HG03060 (cell line): ENCODE measurements around the gene CHN2.
"Not testable (repeated sequence)": the region's sequence is repeated elsewhere in the genome, so short reads cannot be mapped to it uniquely, and the experiment has no call there.

ENCODE experiments used
- ATAC-seq: cut with Tn5 transposase; IDR thresholded peaks from one replicate; pipeline ENCODE4 v1.9.1; 2021; ENCODE audit warnings: low read depth, moderate number of reproducible peaks; ENCODE audit not compliant: unreplicated experiment

Gene CHN2

GRCh38 chr7:29185613-29186012, 9.0 kb upstream of the CHN2 start:
- no peak for ATAC-seq

GRCh38 chr7:29189743-29190201, 4.8 kb upstream of the CHN2 start:
- no peak for ATAC-seq

- no peak for ATAC-seq
These were observed 4.1 kb upstream of the CHN2 start for GRCh38 chr7:29190349-29191045.

- ATAC-seq = no peak
These were observed 2.3 kb upstream of the CHN2 start for GRCh38 chr7:29192323-29192722.

- no peak for ATAC-seq
These were observed 1.8 kb upstream of the CHN2 start for GRCh38 chr7:29192811-29193210.

GRCh38 chr7:29193316-29194205, 1.0 kb upstream of the CHN2 start:
- ATAC-seq = no peak

- ATAC-seq = no peak
These were observed 375 bp upstream of the CHN2 start for GRCh38 chr7:29194206-29194593.

- ATAC-seq = no peak
These were observed 1.6 kb downstream of the CHN2 start for GRCh38 chr7:29196191-29196590.

GRCh38 chr7:29196971-29197595, 2.5 kb downstream of the CHN2 start:
- no peak for ATAC-seq

GRCh38 chr7:29197916-29198315, 3.3 kb downstream of the CHN2 start:
- ATAC-seq = no peak

- ATAC-seq = no peak
These were observed 5.2 kb downstream of the CHN2 start for GRCh38 chr7:29199776-29200175.

- ATAC-seq = no peak
These were observed 8.1 kb downstream of the CHN2 start for GRCh38 chr7:29202651-29203069.

GRCh38 chr7:29204491-29205272, 10.1 kb downstream of the CHN2 start:
- ATAC-seq = no peak

- ATAC-seq = no peak
These were observed 12.7 kb downstream of the CHN2 start for GRCh38 chr7:29207162-29207801.

GRCh38 chr7:29208410-29209250, 14.1 kb downstream of the CHN2 start:
- no peak for ATAC-seq

- ATAC-seq = no peak
These were observed 15.2 kb downstream of the CHN2 start for GRCh38 chr7:29209745-29210144.

- not testable (repeated sequence) for ATAC-seq
These were observed 18.2 kb downstream of the CHN2 start for GRCh38 chr7:29212736-29213135.

- ATAC-seq = no peak
These were observed 19.5 kb downstream of the CHN2 start for GRCh38 chr7:29214056-29214455.

GRCh38 chr7:29214816-29215215, 20.2 kb downstream of the CHN2 start:
- ATAC-seq = no peak
